ENCODE results near the gene DHCR7.
"Not testable (repeated sequence)": the region's sequence is repeated elsewhere in the genome, so short reads cannot be mapped to it uniquely, and the experiment has no call there.

Gene DHCR7

GRCh38 chr11:71436861-71437260, 11.3 kb downstream of the DHCR7 start:
- no peak for DNase-seq

GRCh38 chr11:71435278-71435951, 12.8 kb downstream of the DHCR7 start:
- DNase-seq: no peak

GRCh38 chr11:71434576-71435130, 13.5 kb downstream of the DHCR7 start:
- DNase-seq: no peak

GRCh38 chr11:71433648-71434450, 14.3 kb downstream of the DHCR7 start:
- DNase-seq: no peak

GRCh38 chr11:71432761-71433647, 15.2 kb downstream of the DHCR7 start:
- DNase-seq: no peak

GRCh38 chr11:71431271-71431670, 16.9 kb downstream of the DHCR7 start:
- no peak for DNase-seq

GRCh38 chr11:71430166-71430565, 18.0 kb downstream of the DHCR7 start:
- DNase-seq: no peak

GRCh38 chr11:71429701-71430100, 18.5 kb downstream of the DHCR7 start:
- no peak for DNase-seq

- no peak for DNase-seq
These were observed 19.2 kb downstream of the DHCR7 start for GRCh38 chr11:71428861-71429435.

GRCh38 chr11:71426413-71426812, 21.8 kb downstream of the DHCR7 start:
- no peak for DNase-seq

- DNase-seq: no peak
These were observed 22.3 kb downstream of the DHCR7 start for GRCh38 chr11:71425860-71426259.

GRCh38 chr11:71425409-71425808, 22.8 kb downstream of the DHCR7 start:
- no peak for DNase-seq

- no peak for DNase-seq
These were observed 24.9 kb downstream of the DHCR7 start for GRCh38 chr11:71423181-71423790.

GRCh38 chr11:71422318-71422717, 25.9 kb downstream of the DHCR7 start:
- DNase-seq: not testable (repeated sequence)

GRCh38 chr11:71421392-71421950, 26.7 kb downstream of the DHCR7 start:
- DNase-seq: no peak

- no peak for DNase-seq
These were observed 27.5 kb downstream of the DHCR7 start for GRCh38 chr11:71420455-71421241.

GRCh38 chr11:71418643-71419042, 29.6 kb downstream of the DHCR7 start:
- no peak for DNase-seq

GRCh38 chr11:71414645-71415044, 33.5 kb downstream of the DHCR7 start:
- DNase-seq: no peak

GRCh38 chr11:71410363-71410966, 37.7 kb downstream of the DHCR7 start:
- no peak for DNase-seq

- no peak for DNase-seq
These were observed 39.4 kb downstream of the DHCR7 start for GRCh38 chr11:71408826-71409225.

- no peak for DNase-seq
These were observed 40.8 kb downstream of the DHCR7 start for GRCh38 chr11:71407356-71407755.
